ENCODE results near the gene SMPD3. TPM values are rescaled to one million over a fixed set of nuclear protein-coding genes. Genes with fewer than 3 reads are reported as not detected.

Gene SMPD3
- total and polyA plus RNA-seq, 2 experiments from 2014 or later: 0.57 to 0.83 TPM

- H3K27ac Mint-ChIP-seq: no peak overlapping the region
- Histone ChIP-seq H3K27ac (ENCODE audit: low read depth) (no peak overlapping the region), H3K27me3 (ENCODE audit: insufficient read depth) (no peaks in the 10 kb centered on the region), H3K4me1 (ENCODE audit: insufficient read depth) (no peaks in the 10 kb centered on the region), H3K4me2 (no peak overlapping the region), H3K36me3 (ENCODE audit: insufficient read depth) (no peaks in the 10 kb centered on the region), H3K9me2 (ENCODE audit: insufficient read depth) (0 out of 2 replicates have a peak, but pooled peaks cover 5% of the 10 kb centered on the region), H4K20me1 (replicated peaks; ENCODE audit: insufficient read depth) (no peaks in the 10 kb centered on the region), H3K4me3 (no peak overlapping the region), H3F3A (replicated peaks; ENCODE audit: low read depth) (no peaks in the 10 kb centered on the region), H2AFZ (no peak overlapping the region), H3K79me2 (replicated peaks; ENCODE audit: insufficient read depth) (no peaks in the 10 kb centered on the region)
- TF ChIP-seq ZNF114 (CRISPR knock-in tag; IDR thresholded peaks at IDR 0.05) (no peak), STAT1 (IDR thresholded peaks at IDR 0.05; ENCODE audit: unreplicated experiment) (no peak)
- H3K4me1 Mint-ChIP-seq: peaks cover 4% of the 10 kb centered on the region; the same call in 1 of the 3 replicates
- DNase-seq (ENCODE audit: low spot score): no peak
- H3K36me3 Mint-ChIP-seq (ENCODE audit: low read depth): peaks cover 2% of the 10 kb centered on the region; the same call in 1 of the 3 replicates
- no peak for ATAC-seq
- no peak overlapping the region for H3K4me3 Mint-ChIP-seq
- H3K9me3 Mint-ChIP-seq: peaks cover 7% of the 10 kb centered on the region
- peaks cover 7% of the 10 kb centered on the region for H3K27me3 Mint-ChIP-seq (ENCODE audit: insufficient read depth, low read depth, poor library complexity)
Measured at GRCh38 chr16:68432701-68433100, 15.6 kb downstream of the SMPD3 start.

- Mint-ChIP-seq H3K9me3 (no peaks in the 10 kb centered on the region), H3K27ac (no peak overlapping the region), H3K27me3 (ENCODE audit: insufficient read depth, low read depth, poor library complexity) (peaks cover 7% of the 10 kb centered on the region), H3K4me1 (no peaks in the 10 kb centered on the region), H3K4me3 (no peak overlapping the region), H3K36me3 (ENCODE audit: low read depth) (no peaks in the 10 kb centered on the region)
- TF ChIP-seq EZH2phosphoT487 (IDR thresholded peaks at IDR 0.05; ENCODE audit: unreplicated experiment) (no peak), JUNB (IDR thresholded peaks at IDR 0.05; ENCODE audit: unreplicated experiment) (no peak), EZH2 (IDR thresholded peaks at IDR 0.05; ENCODE audit: low read depth, unreplicated experiment) (no peak), ZNF462 (CRISPR knock-in tag; IDR thresholded peaks at IDR 0.05) (no peak), REST (IDR thresholded peaks at IDR 0.05; ENCODE audit: unreplicated experiment) (no peak)
- no peaks in the 10 kb centered on the region for H3K79me2 ChIP-seq (replicated peaks; ENCODE audit: insufficient read depth)
- H4K20me1 ChIP-seq (replicated peaks; ENCODE audit: insufficient read depth): no peaks in the 10 kb centered on the region
- H3K36me3 ChIP-seq (ENCODE audit: insufficient read depth): no peaks in the 10 kb centered on the region
- no peaks in the 10 kb centered on the region for H3K9me2 ChIP-seq (ENCODE audit: insufficient read depth)
- ATAC-seq (no peak), DNase-seq (ENCODE audit: low spot score) (no peak)
- no peak overlapping the region for H3K4me3 ChIP-seq
- H3F3A ChIP-seq (replicated peaks; ENCODE audit: low read depth): no peaks in the 10 kb centered on the region
- no peak overlapping the region for H3K27ac ChIP-seq (ENCODE audit: low read depth)
- H3K4me2 ChIP-seq: no peak overlapping the region
- H3K27me3 ChIP-seq (ENCODE audit: insufficient read depth): no peaks in the 10 kb centered on the region
- no peaks in the 10 kb centered on the region for H3K4me1 ChIP-seq (ENCODE audit: insufficient read depth)
- H2AFZ ChIP-seq: no peak overlapping the region
Measured at GRCh38 chr16:68429076-68429854, 19.0 kb downstream of the SMPD3 start.
